Progenitor cell of endocrine pancreas (in vitro differentiated cells): ENCODE measurements around the gene THSD4. TPM values are rescaled to one million over a fixed set of nuclear protein-coding genes. Genes with fewer than 3 reads are reported as not detected.

ENCODE experiments used
- DNase-seq: peaks from one replicate; pipeline ENCODE4 v3.0.0; 2021; ENCODE audit warnings: low spot score; ENCODE audit not compliant: unreplicated experiment
- H3K27ac Mint-ChIP-seq: 2 replicates; pipeline ENCODE4 v1.8.0; 2021; ENCODE audit warnings: mild to moderate bottlenecking, moderate library complexity, mixed read lengths
- H3K27me3 Mint-ChIP-seq: 2 replicates; pipeline ENCODE4 v1.8.0; 2021; ENCODE audit warnings: mixed read lengths
- H3K36me3 Mint-ChIP-seq: 2 replicates; pipeline ENCODE4 v1.8.0; 2022; ENCODE audit warnings: mixed read lengths; ENCODE audit not compliant: insufficient read depth
- H3K4me1 Mint-ChIP-seq: 2 replicates; pipeline ENCODE4 v1.8.0; 2021; ENCODE audit warnings: low read depth, mixed read lengths
- H3K4me3 Mint-ChIP-seq: 2 replicates; pipeline ENCODE4 v1.8.0; 2021; ENCODE audit warnings: low read depth, mild to moderate bottlenecking, moderate library complexity, mixed read lengths
- H3K9me3 Mint-ChIP-seq: 2 replicates; pipeline ENCODE4 v1.8.0; 2021; ENCODE audit warnings: low read depth, mixed read lengths
- total RNA-seq: library from RNA; stranded (reverse); gene quantifications from 2 replicates; pipeline ENCODE4 v1.2.1, GENCODE V29; 2021
- TF ChIP-seq, protein P1 (sequence below): fragments of 200-600 bp; sonication (generic); IDR thresholded peaks from one replicate; pipeline ENCODE4 v1.5.0; 2021; ENCODE audit warnings: antibody characterized with exemption, mild to moderate bottlenecking; ENCODE audit not compliant: unreplicated experiment

Gene THSD4
- total RNA-seq, 1 donor from 2014 or later = 6.8 TPM

DNA sequence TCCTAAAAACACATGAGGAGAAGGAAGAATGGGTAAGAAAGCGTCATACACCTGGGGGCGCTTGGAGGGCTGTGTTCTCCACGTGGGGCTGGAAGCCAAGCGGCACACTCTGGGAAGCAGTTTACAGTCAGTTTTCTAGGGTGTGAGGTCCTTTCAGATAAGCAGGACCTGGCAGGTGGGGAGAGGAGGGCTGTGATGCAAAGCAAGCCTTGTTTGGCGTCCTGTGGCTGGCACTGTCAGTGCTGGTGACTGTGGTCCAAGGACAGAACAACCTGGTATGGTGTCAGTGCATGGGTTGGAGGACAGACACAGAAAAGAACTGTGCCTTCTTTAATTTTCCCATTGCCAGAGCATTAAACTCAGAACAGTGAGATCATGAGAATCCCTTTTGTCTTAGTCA lies 434.4 kb downstream of the THSD4 start:
- DNase-seq = no peak

DNA sequence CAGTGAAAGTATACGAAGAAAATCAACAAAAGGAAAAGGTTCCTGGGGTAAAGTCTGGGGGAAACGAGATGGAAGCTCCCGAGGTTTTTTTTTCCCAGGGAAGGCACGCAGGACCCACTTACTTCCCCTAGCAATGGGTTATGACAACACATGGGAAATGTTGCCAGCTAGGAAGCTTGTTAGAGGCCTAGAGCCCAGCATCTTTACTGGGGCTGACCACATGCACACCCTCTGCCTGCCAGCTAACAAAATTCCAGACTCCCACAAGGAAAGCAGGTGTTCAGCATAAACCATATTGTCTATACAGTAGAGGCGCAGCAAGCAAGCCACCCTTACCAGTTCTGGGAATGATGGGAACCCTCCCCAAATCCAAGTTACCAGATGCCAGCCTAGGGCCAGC lies 436.3 kb downstream of the THSD4 start:
- no peaks in the 10 kb centered on the region for H3K36me3 Mint-ChIP-seq
- no peak overlapping the region for H3K4me3 Mint-ChIP-seq
- H3K9me3 Mint-ChIP-seq = no peaks in the 10 kb centered on the region
- H3K27me3 Mint-ChIP-seq = peaks cover 25% of the 10 kb centered on the region
- peaks cover 11% of the 10 kb centered on the region for H3K4me1 Mint-ChIP-seq
- H3K27ac Mint-ChIP-seq = no peak overlapping the region
- DNase-seq = no peak
- TF ChIP-seq, protein P1, sequence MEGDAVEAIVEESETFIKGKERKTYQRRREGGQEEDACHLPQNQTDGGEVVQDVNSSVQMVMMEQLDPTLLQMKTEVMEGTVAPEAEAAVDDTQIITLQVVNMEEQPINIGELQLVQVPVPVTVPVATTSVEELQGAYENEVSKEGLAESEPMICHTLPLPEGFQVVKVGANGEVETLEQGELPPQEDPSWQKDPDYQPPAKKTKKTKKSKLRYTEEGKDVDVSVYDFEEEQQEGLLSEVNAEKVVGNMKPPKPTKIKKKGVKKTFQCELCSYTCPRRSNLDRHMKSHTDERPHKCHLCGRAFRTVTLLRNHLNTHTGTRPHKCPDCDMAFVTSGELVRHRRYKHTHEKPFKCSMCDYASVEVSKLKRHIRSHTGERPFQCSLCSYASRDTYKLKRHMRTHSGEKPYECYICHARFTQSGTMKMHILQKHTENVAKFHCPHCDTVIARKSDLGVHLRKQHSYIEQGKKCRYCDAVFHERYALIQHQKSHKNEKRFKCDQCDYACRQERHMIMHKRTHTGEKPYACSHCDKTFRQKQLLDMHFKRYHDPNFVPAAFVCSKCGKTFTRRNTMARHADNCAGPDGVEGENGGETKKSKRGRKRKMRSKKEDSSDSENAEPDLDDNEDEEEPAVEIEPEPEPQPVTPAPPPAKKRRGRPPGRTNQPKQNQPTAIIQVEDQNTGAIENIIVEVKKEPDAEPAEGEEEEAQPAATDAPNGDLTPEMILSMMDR = no peak

More for the DNA sequence above, 434.4 kb downstream of the THSD4 start:
- Mint-ChIP-seq H3K27me3 (peaks cover 38% of the 10 kb centered on the region), H3K9me3 (no peaks in the 10 kb centered on the region), H3K27ac (no peak overlapping the region), H3K4me3 (no peak overlapping the region), H3K36me3 (no peaks in the 10 kb centered on the region), H3K4me1 (peaks cover 11% of the 10 kb centered on the region)
- TF ChIP-seq, protein P1 = no peak

DNA sequence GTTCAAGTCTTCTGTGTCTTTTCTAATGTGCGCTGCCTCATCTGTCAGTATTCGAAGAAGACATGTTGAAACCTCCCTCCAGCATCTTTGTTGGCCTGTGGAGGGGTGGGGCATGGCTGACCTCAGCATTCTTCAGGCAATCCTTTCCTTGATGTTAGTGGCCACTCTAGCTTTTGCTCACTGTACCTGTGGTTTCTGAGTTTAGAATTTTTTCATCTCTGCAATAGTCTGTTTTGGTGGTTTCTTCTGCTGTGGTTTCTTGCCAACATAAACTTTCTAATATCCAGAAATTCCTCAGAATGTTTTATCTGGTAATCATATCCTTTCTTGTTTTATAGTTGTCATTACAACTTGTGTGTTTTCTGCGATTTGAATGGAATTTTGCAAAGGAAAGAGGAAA lies 443.8 kb downstream of the THSD4 start:
- TF ChIP-seq, protein P1 = no peak
- Mint-ChIP-seq H3K9me3 (no peaks in the 10 kb centered on the region), H3K4me3 (no peak overlapping the region), H3K27ac (no peak overlapping the region), H3K27me3 (peaks cover 6% of the 10 kb centered on the region), H3K36me3 (no peaks in the 10 kb centered on the region), H3K4me1 (no peaks in the 10 kb centered on the region)
- no peak for DNase-seq

DNA sequence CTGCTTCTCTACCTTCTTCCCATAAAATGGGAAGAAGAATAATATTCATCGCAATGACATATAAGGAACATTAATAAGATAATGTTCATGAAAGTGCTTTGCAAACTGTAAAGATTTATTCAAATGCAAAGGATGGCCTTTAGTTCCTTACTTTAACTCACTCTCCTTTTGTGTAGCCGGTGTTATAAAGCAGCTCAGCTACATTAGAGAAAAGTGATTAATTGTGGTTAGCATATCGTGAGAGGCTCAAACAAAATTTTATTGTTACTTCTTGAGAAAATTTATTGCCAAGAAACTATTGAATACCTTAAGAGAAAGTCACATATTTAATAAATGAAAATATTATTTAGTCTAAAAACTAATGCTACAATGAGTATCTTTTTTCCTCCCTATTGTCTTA lies 444.3 kb downstream of the THSD4 start:
- Mint-ChIP-seq H3K4me1 (no peaks in the 10 kb centered on the region), H3K27ac (no peak overlapping the region), H3K36me3 (no peaks in the 10 kb centered on the region), H3K4me3 (no peak overlapping the region), H3K27me3 (peaks cover 8% of the 10 kb centered on the region), H3K9me3 (no peaks in the 10 kb centered on the region)
- TF ChIP-seq, protein P1 = no peak
- DNase-seq = no peak

DNA sequence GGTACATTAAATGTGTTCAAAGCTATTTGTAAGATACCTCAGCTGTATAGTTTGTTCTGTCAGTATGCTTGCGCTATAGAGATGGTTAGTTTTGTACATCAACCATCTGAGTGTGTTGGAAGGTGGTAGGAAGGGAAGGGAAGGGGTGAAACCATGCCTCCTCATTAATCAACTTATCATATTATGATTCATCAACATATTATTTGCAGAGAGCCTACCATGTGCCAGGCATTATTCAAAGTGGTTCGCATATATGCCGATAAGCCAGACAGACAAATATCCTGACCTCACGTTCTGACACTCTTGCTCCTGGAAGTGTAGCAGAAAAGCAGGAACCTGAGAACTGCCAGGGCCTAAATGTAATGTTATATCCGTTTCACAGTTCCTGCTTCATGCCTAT lies 447.0 kb downstream of the THSD4 start:
- Mint-ChIP-seq H3K36me3 (no peaks in the 10 kb centered on the region), H3K9me3 (no peaks in the 10 kb centered on the region), H3K27ac (no peak overlapping the region), H3K4me3 (no peak overlapping the region), H3K27me3 (peaks cover 8% of the 10 kb centered on the region), H3K4me1 (no peaks in the 10 kb centered on the region)
- DNase-seq = no peak
- TF ChIP-seq, protein P1 = no peak
